Endothelial cell of umbilical vein (primary cell): ENCODE data around the gene ANO6. TPM values are rescaled to one million over a fixed set of nuclear protein-coding genes. Genes with fewer than 3 reads are reported as not detected.

ENCODE experiments used
- BruUV-seq: library from RNA; stranded (reverse); fragments of 400-500 nt; replicated peaks from 2 replicates; lab custom pipeline; 2021; lab: Mats Ljungman, UMichigan
- CTCF ChIA-PET: fragments of 300-600, 350-600 bp; sonication (Branson Sonifier 250); formaldehyde crosslinking; loops from one replicate; lab custom pipeline; 2021; ENCODE audit warnings: antibody characterized with exemption, inconsistent platforms; lab: Charles Lee
- POLR2A ChIA-PET: fragments of 300-600, 350-600 bp; sonication (Branson Sonifier 250); formaldehyde crosslinking; loops from one replicate; lab custom pipeline; 2021; ENCODE audit warnings: antibody characterized with exemption, inconsistent platforms; lab: Charles Lee
- DNase-seq: peaks from one replicate; pipeline ENCODE4 v3.0.0-alpha.2; 2011; ENCODE audit warnings: low read depth, low spot score
- FAIRE-seq: peaks from 2 replicates; lab custom pipeline; 2011; peaks lifted over from hg19 to GRCh38; lab: Jason Lieb, UNC
- H2AFZ ChIP-seq: 2 replicates; pipeline ENCODE4 v1.6.0; 2012; ENCODE audit warnings: low read depth, low read length, control low read depth, inconsistent platforms
- H3K27ac ChIP-seq: 2 replicates; pipeline ENCODE4 v1.5.1; 2011; ENCODE audit warnings: low read depth, mild to moderate bottlenecking, control low read depth, low read length, moderate library complexity; ENCODE audit not compliant: insufficient read depth
- H3K27me3 ChIP-seq, 2 experiments: 2 replicates each; pipeline versions ENCODE4 v1.6.0 to v1.6.1; 2011; ENCODE audit warnings: low read length in 2 of 2, mixed read lengths in 1 of 2; ENCODE audit not compliant: control insufficient read depth in 2 of 2, insufficient read depth in 2 of 2
- H3K36me3 ChIP-seq, 2 experiments: 2 replicates in 1 of 2; 3 replicates in 1 of 2; pipeline ENCODE4 v1.5.1; 2011; ENCODE audit warnings: low read length in 2 of 2, mild to moderate bottlenecking in 1 of 2, moderate library complexity in 1 of 2; ENCODE audit not compliant: control insufficient read depth in 2 of 2, insufficient read depth in 2 of 2; ENCODE audit errors: extremely low read depth in 1 of 2
- H3K4me1 ChIP-seq: 3 replicates; pipeline ENCODE4 v1.5.1; 2011; ENCODE audit warnings: mild to moderate bottlenecking, low read length; ENCODE audit not compliant: control insufficient read depth, insufficient read depth; ENCODE audit errors: extremely low read depth
- H3K4me2 ChIP-seq: 2 replicates; pipeline ENCODE4 v1.6.1; 2011; ENCODE audit warnings: low read length, control low read depth, mixed read lengths; ENCODE audit not compliant: insufficient read depth
- H3K4me3 ChIP-seq, 3 experiments: fragments of 200-600 bp in 1 of 3; sonication (generic), shearing (Covaris generic) in 1 of 3; replicated peaks in 1 of 3; 2 replicates each; pipeline ENCODE4 v1.5.1; 2011 to 2016; ENCODE audit warnings: control low read depth in 3 of 3, low read length in 3 of 3, mild to moderate bottlenecking in 2 of 3, inconsistent platforms in 1 of 3, low read depth in 1 of 3, moderate library complexity in 1 of 3; ENCODE audit not compliant: insufficient read depth in 1 of 3
- H3K79me2 ChIP-seq: 2 replicates; pipeline ENCODE4 v1.6.0; 2012; ENCODE audit warnings: low read length, inconsistent platforms; ENCODE audit not compliant: control insufficient read depth, insufficient read depth
- H3K9ac ChIP-seq: replicated peaks from 2 replicates; pipeline ENCODE3; 2011; ENCODE audit warnings: low read length, control low read depth; ENCODE audit not compliant: insufficient read depth; ENCODE audit errors: extremely low read depth
- H3K9me1 ChIP-seq: replicated peaks from 3 replicates; pipeline ENCODE4 v1.6.0; 2011; ENCODE audit warnings: mild to moderate bottlenecking, low read length; ENCODE audit not compliant: control insufficient read depth, insufficient read depth; ENCODE audit errors: extremely low read depth
- H3K9me3 ChIP-seq: replicated peaks from 2 replicates; pipeline ENCODE4 v1.5.1; 2012; ENCODE audit warnings: low read length, inconsistent platforms; ENCODE audit not compliant: control insufficient read depth, insufficient read depth
- H4K20me1 ChIP-seq: replicated peaks from 2 replicates; pipeline ENCODE3; 2011; ENCODE audit warnings: mild to moderate bottlenecking, low read length; ENCODE audit not compliant: control insufficient read depth, insufficient read depth; ENCODE audit errors: extremely low read depth
- EZH2 ChIP-seq: IDR thresholded peaks from 2 replicates; pipeline ENCODE4 v1.6.1; 2012; ENCODE audit warnings: borderline replicate concordance, low read depth, mild to moderate bottlenecking, moderate library complexity, low read length, inconsistent platforms; ENCODE audit not compliant: severe bottlenecking
- FOS ChIP-seq: IDR thresholded peaks from 2 replicates; pipeline ENCODE4 v1.6.1; 2011; ENCODE audit warnings: mild to moderate bottlenecking, low read length, moderate library complexity, borderline replicate concordance; ENCODE audit not compliant: insufficient read depth
- GATA2 ChIP-seq: IDR thresholded peaks from 2 replicates; pipeline ENCODE4 v1.7.0; 2011; ENCODE audit warnings: low read depth, mild to moderate bottlenecking, moderate library complexity, mixed read lengths, low read length; ENCODE audit not compliant: insufficient read length, insufficient read depth
- JUN ChIP-seq: IDR thresholded peaks from 2 replicates; pipeline ENCODE4 v1.6.1; 2011; ENCODE audit warnings: borderline replicate concordance, low read depth; ENCODE audit not compliant: insufficient read length, insufficient read depth
- MYC ChIP-seq: IDR thresholded peaks from one replicate; pipeline ENCODE4 v1.6.1; 2011; ENCODE audit warnings: mild to moderate bottlenecking, low read depth, low read length
- POLR2A ChIP-seq: IDR thresholded peaks from 2 replicates; pipeline ENCODE4 v1.6.1; 2012; ENCODE audit warnings: low read depth, mild to moderate bottlenecking, control low read depth, low read length
- POLR2AphosphoS5 ChIP-seq: IDR thresholded peaks from 2 replicates; pipeline ENCODE4 v1.6.1; 2012; ENCODE audit warnings: low read depth, mild to moderate bottlenecking, control low read depth, low read length, moderate library complexity; ENCODE audit not compliant: insufficient read depth
- dilution Hi-C: fragments of 300-500 bp; cut with MboI; formaldehyde crosslinking; loops from one replicate; pipeline ENCODE4 v1.15.0; 2019; ENCODE audit warnings: low sequenced_read_pairs; ENCODE audit not compliant: extremely low pct_ligation_motif_present
- intact Hi-C: fragments of 100-400 bp; cut with micrococcal nuclease; formaldehyde crosslinking; loops from one replicate; pipeline ENCODE4 v1.10.0; 2022
- polyA plus RNA-seq, 4 experiments: library from polyadenylated mRNA; depleted of rRNA in 3 of 4; stranded (reverse) in 3 of 4; unstranded in 1 of 4; fragments of >200 nt; gene quantifications; 2 replicates each; pipeline versions ENCODE4 v1.2.1 to v1.2.3, GENCODE V29; 2011 to 2012; ENCODE audit warnings: missing spikeins in 1 of 4
- total RNA-seq: library from RNA; stranded (reverse); gene quantifications from 2 replicates; pipeline ENCODE4 v1.2.3, GENCODE V29; 2021
- TF ChIP-seq, protein P1 (sequence below), 2 donors: IDR thresholded peaks; 1 replicate in 1 of 2; 2 replicates in 1 of 2; pipeline ENCODE4 v1.5.1; 2011; ENCODE audit warnings: low read length in 2 of 2, mild to moderate bottlenecking in 2 of 2, moderate library complexity in 2 of 2, control low read depth in 1 of 2, inconsistent platforms in 1 of 2, low read depth in 1 of 2; ENCODE audit not compliant: insufficient read depth in 1 of 2; ENCODE audit errors: extremely low read depth in 1 of 2
- TF ChIP-seq, protein P2 (sequence below): IDR thresholded peaks from 2 replicates; pipeline ENCODE4 v1.6.1; 2011; ENCODE audit not compliant: insufficient read depth, insufficient read length

Gene ANO6
- total and polyA plus RNA-seq, 2 donors (not counting 3 experiments of a cell fraction or from before 2014, with no cell fraction given) = 21.3 to 67.6 TPM

DNA sequence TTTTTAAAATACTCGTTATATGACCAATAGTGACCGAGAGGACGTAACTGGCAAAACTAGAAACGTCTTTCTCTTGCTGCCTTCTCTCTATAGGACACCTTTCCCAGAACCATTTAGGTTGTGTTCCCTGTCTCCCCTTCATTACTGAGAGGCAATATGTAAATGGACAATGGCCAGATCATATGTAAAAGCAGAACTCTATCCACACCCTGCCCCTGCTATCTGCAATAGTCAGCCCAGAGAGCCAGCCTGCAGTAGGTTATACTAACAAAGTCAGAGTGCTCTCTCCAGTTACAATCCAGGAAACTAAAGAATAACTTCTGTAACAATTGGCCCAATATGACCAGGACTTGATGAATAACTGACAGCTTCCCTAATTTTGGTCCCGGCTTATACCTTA is 216.8 kb downstream of the ANO6 start:
- Histone ChIP-seq H3K36me3 (peaks cover 2 to 4% of the 10 kb centered on the region in 2 experiments), H2AFZ (no peak overlapping the region), H3K27me3 (no peaks in the 10 kb centered on the region), H3K4me2 (no peak overlapping the region), H3K4me3 (no peak overlapping the region), H3K4me1 (peaks cover 14% of the 10 kb centered on the region), H3K9me1 (no peaks in the 10 kb centered on the region), H3K9me3 (no peaks in the 10 kb centered on the region), H4K20me1 (no peaks in the 10 kb centered on the region), H3K27ac (no peak overlapping the region), H3K9ac (no peak overlapping the region), H3K79me2 (no peaks in the 10 kb centered on the region)
- BruUV-seq = no TSS peak
- intact Hi-C loops = no loop called here
- dilution Hi-C loops = no loop called here
- TF ChIP-seq FOS (no peak), POLR2AphosphoS5 (no peak), EZH2 (no peak), JUN (no peak), POLR2A (no peak), GATA2 (no peak), MYC (no peak)
- TF ChIP-seq, protein P1, sequence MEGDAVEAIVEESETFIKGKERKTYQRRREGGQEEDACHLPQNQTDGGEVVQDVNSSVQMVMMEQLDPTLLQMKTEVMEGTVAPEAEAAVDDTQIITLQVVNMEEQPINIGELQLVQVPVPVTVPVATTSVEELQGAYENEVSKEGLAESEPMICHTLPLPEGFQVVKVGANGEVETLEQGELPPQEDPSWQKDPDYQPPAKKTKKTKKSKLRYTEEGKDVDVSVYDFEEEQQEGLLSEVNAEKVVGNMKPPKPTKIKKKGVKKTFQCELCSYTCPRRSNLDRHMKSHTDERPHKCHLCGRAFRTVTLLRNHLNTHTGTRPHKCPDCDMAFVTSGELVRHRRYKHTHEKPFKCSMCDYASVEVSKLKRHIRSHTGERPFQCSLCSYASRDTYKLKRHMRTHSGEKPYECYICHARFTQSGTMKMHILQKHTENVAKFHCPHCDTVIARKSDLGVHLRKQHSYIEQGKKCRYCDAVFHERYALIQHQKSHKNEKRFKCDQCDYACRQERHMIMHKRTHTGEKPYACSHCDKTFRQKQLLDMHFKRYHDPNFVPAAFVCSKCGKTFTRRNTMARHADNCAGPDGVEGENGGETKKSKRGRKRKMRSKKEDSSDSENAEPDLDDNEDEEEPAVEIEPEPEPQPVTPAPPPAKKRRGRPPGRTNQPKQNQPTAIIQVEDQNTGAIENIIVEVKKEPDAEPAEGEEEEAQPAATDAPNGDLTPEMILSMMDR (IDR thresholded peaks at IDR 0.05; ENCODE audit: extremely low read depth in 1 of 2, insufficient read depth in 1 of 2, low read depth in 1 of 2, low read length in 2 of 2) = no peak
- TF ChIP-seq, protein P2, sequence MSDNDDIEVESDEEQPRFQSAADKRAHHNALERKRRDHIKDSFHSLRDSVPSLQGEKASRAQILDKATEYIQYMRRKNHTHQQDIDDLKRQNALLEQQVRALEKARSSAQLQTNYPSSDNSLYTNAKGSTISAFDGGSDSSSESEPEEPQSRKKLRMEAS = no peak
- FAIRE-seq (no peak), DNase-seq (no peak)
- ChIA-PET CTCF (interaction anchor here (1.2 kb wide), 1 partner anchor 164 kb away, joined by 3 read pairs; no protein-coding TSS in a partner anchor), POLR2A (no interaction called here)
